Heart left ventricle (tissue), 16 donors: ENCODE data around the gene LYRM1. TPM values are rescaled to one million over a fixed set of nuclear protein-coding genes. Genes with fewer than 3 reads are reported as not detected.
A peak's percentile ranks its signal among the peaks of the same experiment; 100 is the strongest.
"Not testable (repeated sequence)": the region's sequence is repeated elsewhere in the genome, so short reads cannot be mapped to it uniquely, and the experiment has no call there.

Experiments
- ATAC-seq, 4 donors: fragments of 200-7000 bp; cut with Tn5 transposase; one replicate each; pipeline ENCODE4 v1.9.1; 2020 to 2022; ENCODE audit warnings: moderate library complexity in 4 of 4, mild to moderate bottlenecking in 3 of 4, moderate number of reproducible peaks in 1 of 4
- DNase-seq, 5 donors: peaks; one replicate each; pipeline ENCODE4 v3.0.0-alpha.2; 2020
- H3K27ac ChIP-seq, 12 donors: fragments of 200-600 bp; sonication (generic) in 4 of 12; one replicate each; pipeline versions ENCODE4 v1.5.0 to v1.8.0; 2016 to 2022; ENCODE audit warnings: mild to moderate bottlenecking in 2 of 12
- H3K27me3 ChIP-seq, 9 donors: fragments of 200-600 bp; sonication (generic) in 2 of 9; one replicate each; pipeline versions ENCODE4 v1.5.1 to v1.8.0; 2016 to 2022; ENCODE audit warnings: mild to moderate bottlenecking in 3 of 9
- H3K36me3 ChIP-seq, 9 donors: fragments of 200-600 bp; sonication (generic) in 2 of 9; one replicate each; pipeline versions ENCODE4 v1.5.0 to v1.8.0; 2018 to 2022; ENCODE audit warnings: mild to moderate bottlenecking in 2 of 9
- H3K4me1 ChIP-seq, 12 donors: fragments of 200-600 bp; sonication (generic) in 4 of 12; one replicate each; pipeline versions ENCODE4 v1.5.0 to v1.8.0; 2016 to 2022; ENCODE audit warnings: mild to moderate bottlenecking in 3 of 12
- H3K4me3 ChIP-seq, 12 donors: fragments of 200-600 bp; sonication (generic) in 4 of 12; one replicate each; pipeline versions ENCODE4 v1.5.0 to v1.8.0; 2017 to 2022; ENCODE audit warnings: mild to moderate bottlenecking in 9 of 12, moderate library complexity in 4 of 12
- H3K9me3 ChIP-seq, 12 donors: fragments of 200-600 bp; sonication (generic) in 4 of 12; one replicate each; pipeline versions ENCODE4 v1.5.0 to v1.8.0; 2016 to 2022; ENCODE audit warnings: mild to moderate bottlenecking in 1 of 12
- CTCF ChIP-seq, 12 donors: fragments of 200-600 bp; sonication (generic) in 4 of 12; IDR thresholded peaks; one replicate each; pipeline versions ENCODE4 v1.5.0 to v1.8.0; 2018 to 2022; ENCODE audit warnings: antibody characterized with exemption in 12 of 12, mild to moderate bottlenecking in 5 of 12
- POLR2A ChIP-seq, 2 donors: fragments of 450-650 bp; IDR thresholded peaks; one replicate each; pipeline ENCODE4 v1.6.1; 2017; ENCODE audit warnings: antibody characterized with exemption in 2 of 2, mild to moderate bottlenecking in 2 of 2, moderate library complexity in 2 of 2
- WGBS, 4 donors: extraction: QIAGEN DNeasy Blood & Tissue Kit in 2 of 4; methylation state at CpG; one replicate each; pipeline versions ENCODE4 v1.1.5 to v1.1.7; 2013 to 2018; 5-methylcytosine and 5-hydroxymethylcytosine counted together
- intact Hi-C, 10 donors: fragments of 100-400 bp; cut with DNase I; formaldehyde crosslinking; loops; one replicate each; pipeline versions ENCODE4 v1.11.1 to v1.14.2; 2022
- polyA plus RNA-seq, 2 donors: library from polyadenylated mRNA; stranded (reverse); fragments of 200-250 nt; gene quantifications; one replicate each; pipeline ENCODE4 v1.2.3, GENCODE V29; 2013
- total RNA-seq, 9 donors: library from RNA; depleted of rRNA in 2 of 9; stranded (reverse); fragments of >200 nt in 2 of 9; fragmentation: NEBNext Ultra II Directional in 3 of 9; extraction: Animal tissue kit (Norgen Biotek cat#: 25700) in 3 of 9; gene quantifications; one replicate each; pipeline versions ENCODE4 v1.1.0 to v1.2.4, GENCODE V29; 2016 to 2023
- donor health status: ischemic (EF 13 %, LVEDD 7.1; RV severe dilation, severe dysfunction).
- donor health status: healthy with polysubstance abuse.
- donor health status: DM: no; HTN: yes; CAD: no.
- donor health status: DM: no; HTN: no; CAD: no.
- donor health status: ischemic (EF 25% LVEDD 6.9; RV normal size, moderate dysfunction).
- donor health status: ischemic (EF 25% LVEDD 5.7; RV mildly dilated, moderate dysfunction).
- donor health status: healthy.
- donor health status: DM: yes; HTN: yes; CAD: no.
- donor health status: ischemic (EF 35%, LVEDD 5.7; RV mildly dilated, moderate dysfunction).
- donor health status: nonischemic (EF 11% LVEDD 7.7; RV severe dilation, severe dysfunction).
- donor health status: DM: yes; HTN: yes; CAD: no.
- donor health status: PGD.
- donor health status: ischemic (EF 29% LVEDD 5.4; RV normal size, mild dysfunction).
- donor health status: nonischemic (EF 23%, LVEDD 6.1; RV moderate dilation, normal function).

Gene LYRM1
- total and polyA plus RNA-seq, 11 donors: 40.2 to 124 (median 55.9) TPM

GRCh38 chr16:20862162-20862960 lies 38.2 kb upstream of the LYRM1 start:
- H3K36me3 ChIP-seq: peaks cover 0 to 39% (median 16%) of the 10 kb centered on the region in 9 donors
- 86 to 90% (median 88%) methylated on average over 21 of the region's 21 CpGs for WGBS, 4 donors
- TF ChIP-seq CTCF (IDR thresholded peaks at IDR 0.05) (no peak), POLR2A (IDR thresholded peaks at IDR 0.05) (no peak)
- DNase-seq: peak in 1 of 5 donors; percentile 57
- H3K4me1 ChIP-seq: peaks cover 7 to 80% (median 54%) of the 10 kb centered on the region in 12 donors
- H3K27me3 ChIP-seq: no peaks in the 10 kb centered on the region
- no peak for ATAC-seq
- intact Hi-C loops: no loop called here
- H3K4me3 ChIP-seq: no peak overlapping the region
- peak overlapping the region in 4 of 12 donors; percentile 1 to 74 (median 46) for H3K27ac ChIP-seq
- H3K9me3 ChIP-seq: no peaks in the 10 kb centered on the region

DNA sequence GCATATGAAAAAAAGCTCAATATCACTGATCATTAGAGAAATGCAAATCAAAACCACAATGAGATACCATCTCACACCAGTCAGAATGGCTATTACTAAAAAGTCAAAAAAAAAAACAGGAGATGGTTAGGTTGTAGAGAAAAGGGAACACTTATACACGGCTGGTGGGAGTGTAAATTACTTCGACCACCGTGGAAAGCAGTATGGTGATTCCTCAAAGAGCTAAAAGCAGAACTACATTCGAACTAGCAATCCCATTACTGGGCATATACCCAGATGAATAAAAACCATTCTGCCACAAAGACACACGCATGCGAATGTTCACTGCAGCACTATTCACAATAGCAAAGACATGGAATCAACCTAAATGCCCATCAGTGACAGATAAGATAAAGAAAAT lies 36.2 kb upstream of the LYRM1 start:
- ATAC-seq, H3K9me3 ChIP-seq, H3K27me3 ChIP-seq, DNase-seq, intact Hi-C loops, H3K4me3 ChIP-seq, H3K27ac ChIP-seq: not testable (repeated sequence)
- peaks cover 0 to 34% (median 15%) of the 10 kb centered on the region in 9 donors for H3K36me3 ChIP-seq
- H3K4me1 ChIP-seq: peaks cover 13 to 90% (median 66%) of the 10 kb centered on the region in 12 donors
- 94 to 98% (median 95%) methylated on average over 6 of the region's 6 CpGs for WGBS, 4 donors

GRCh38 chr16:20865420-20866131 lies 35.0 kb upstream of the LYRM1 start:
- ATAC-seq (no peak), DNase-seq (no peak)
- Histone ChIP-seq H3K4me1 (peaks cover 6 to 90% (median 65%) of the 10 kb centered on the region in 12 donors), H3K27ac (peak overlapping the region; percentile 5 to 85 (median 51)), H3K27me3 (no peaks in the 10 kb centered on the region), H3K4me3 (no peak overlapping the region), H3K9me3 (no peaks in the 10 kb centered on the region), H3K36me3 (peaks cover 0 to 22% (median 8%) of the 10 kb centered on the region in 9 donors)
- intact Hi-C loops: loop anchor here in 6 of 10 donors (5.0 kb wide), 2 partner anchors 37 to 42 kb away; partner anchors contain the start of genes DCUN1D3 (in 5 of the 6) and LYRM1 (in 5 of the 6)
- 39 to 50% (median 45%) methylated on average over 6 of the region's 6 CpGs for WGBS, 4 donors
- TF ChIP-seq CTCF (IDR thresholded peaks at IDR 0.05) (no peak), POLR2A (IDR thresholded peaks at IDR 0.05) (no peak)

DNA sequence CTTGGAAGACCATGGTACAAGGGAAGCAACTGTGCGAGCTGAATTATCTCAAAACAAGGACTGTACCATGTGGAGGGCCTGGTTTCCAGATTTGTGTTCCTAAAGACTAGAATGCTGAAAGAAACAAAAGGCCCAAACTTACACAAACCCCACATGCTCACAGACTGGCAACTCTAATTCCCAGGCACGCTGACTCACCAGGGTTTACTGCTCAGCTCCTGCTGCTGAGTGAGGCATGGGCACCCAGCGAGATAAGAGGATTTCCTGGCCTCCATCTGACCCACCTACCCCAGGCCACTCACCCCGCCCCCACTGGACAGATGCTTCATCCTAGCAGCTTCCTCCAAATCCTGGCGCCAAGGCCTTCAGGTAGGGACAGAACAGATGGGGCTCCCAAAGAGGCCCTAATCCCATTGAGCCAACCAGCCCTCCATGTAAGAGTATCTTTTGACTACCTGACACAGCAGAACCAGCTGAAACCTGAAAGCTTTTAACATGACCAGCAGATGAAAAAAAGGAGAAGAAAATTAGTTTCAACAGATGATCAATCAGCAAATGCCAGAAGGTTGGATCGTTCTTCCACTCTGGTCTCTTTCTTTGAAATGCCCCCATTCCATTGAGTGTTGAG lies 34.3 kb upstream of the LYRM1 start:
- Histone ChIP-seq H3K27ac (peak overlapping the region; percentile 5 to 85 (median 51)), H3K27me3 (no peaks in the 10 kb centered on the region), H3K9me3 (no peaks in the 10 kb centered on the region), H3K4me3 (no peak overlapping the region), H3K36me3 (peaks cover 0 to 16% (median 8%) of the 10 kb centered on the region in 9 donors), H3K4me1 (peaks cover 6 to 90% (median 65%) of the 10 kb centered on the region in 12 donors)
- ATAC-seq: peak in 3 of 4 donors; percentile 46 to 53 (median 47)
- TF ChIP-seq CTCF (IDR thresholded peaks at IDR 0.05) (no peak), POLR2A (IDR thresholded peaks at IDR 0.05) (no peak)
- DNase-seq: peak in 4 of 5 donors; percentile 38 to 79 (median 65)
- intact Hi-C loops: loop anchor here in 6 of 10 donors (5.0 kb wide), 2 partner anchors 36 to 41 kb away; partner anchors contain the start of genes DCUN1D3 (in 5 of the 6) and LYRM1 (in 5 of the 6)
- 54 to 62% (median 58%) methylated on average over 6 of the region's 6 CpGs for WGBS, 4 donors
